Measurements from ENCODE around the gene AWAT1.
"Not testable (repeated sequence)": the region's sequence is repeated elsewhere in the genome, so short reads cannot be mapped to it uniquely, and the experiment has no call there.

Gene AWAT1

DNA sequence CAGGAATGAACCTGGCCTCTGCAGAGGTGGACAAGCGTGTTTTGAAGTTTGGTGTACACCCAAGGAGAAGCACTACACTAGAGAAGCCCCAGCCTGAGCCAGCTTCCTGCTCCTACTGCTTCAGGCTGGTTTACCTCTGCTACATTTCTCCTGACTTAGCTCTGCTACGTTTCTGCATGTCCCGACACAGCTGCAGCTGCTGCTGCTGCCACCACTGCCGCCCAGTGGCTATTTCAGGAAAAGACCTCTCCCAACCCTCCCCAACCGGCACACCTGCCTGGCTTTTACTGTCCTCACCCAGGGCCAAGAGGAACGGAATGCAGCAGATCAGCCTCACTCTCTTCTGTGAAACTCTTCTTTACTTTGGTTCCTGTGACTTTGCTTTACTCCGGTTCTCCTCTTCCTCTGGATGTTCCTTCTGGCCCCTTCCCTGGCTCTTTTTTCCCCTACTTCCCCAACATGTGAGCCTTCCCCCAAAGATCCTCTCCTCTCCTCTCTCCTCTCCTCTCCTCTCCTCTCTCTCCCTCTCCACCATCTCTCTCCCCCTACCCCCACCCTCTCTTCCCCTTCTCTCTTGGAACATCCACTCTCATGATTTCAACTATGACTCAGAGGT is 28.6 kb downstream of the AWAT1 start:
- no peak for DNase-seq (ENCODE audit: low read depth)

GRCh38 chrX:70264784-70265183 is 30.3 kb downstream of the AWAT1 start:
- DNase-seq (ENCODE audit: low read depth) = no peak

DNA sequence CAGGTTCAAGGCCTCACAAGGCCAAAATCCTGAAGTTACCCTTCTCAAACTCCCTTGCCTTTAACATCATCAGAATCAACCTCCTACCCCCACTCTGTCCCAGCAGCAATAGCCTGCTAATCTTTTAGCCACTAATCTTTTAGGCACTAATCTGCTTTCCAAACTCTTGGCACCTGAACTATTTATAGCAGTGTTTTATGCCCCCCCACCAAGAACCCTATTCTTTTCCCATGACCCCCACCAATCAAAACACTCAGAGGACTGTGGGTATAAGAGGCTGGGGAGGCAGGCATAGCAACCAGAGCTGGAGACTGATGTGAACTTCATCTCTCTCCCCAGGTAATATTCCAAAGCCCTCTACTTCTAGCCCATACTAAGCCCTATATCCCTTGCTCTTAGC is 33.6 kb downstream of the AWAT1 start, which contains the start of gene ARR3:
Gene ARR3, plus strand, starts transcription at position 301 of the 400 bp plus-strand sequence. CDS start 1,052 bp downstream, outside the sequence.
- DNase-seq (ENCODE audit: low read depth) = no peak

DNA sequence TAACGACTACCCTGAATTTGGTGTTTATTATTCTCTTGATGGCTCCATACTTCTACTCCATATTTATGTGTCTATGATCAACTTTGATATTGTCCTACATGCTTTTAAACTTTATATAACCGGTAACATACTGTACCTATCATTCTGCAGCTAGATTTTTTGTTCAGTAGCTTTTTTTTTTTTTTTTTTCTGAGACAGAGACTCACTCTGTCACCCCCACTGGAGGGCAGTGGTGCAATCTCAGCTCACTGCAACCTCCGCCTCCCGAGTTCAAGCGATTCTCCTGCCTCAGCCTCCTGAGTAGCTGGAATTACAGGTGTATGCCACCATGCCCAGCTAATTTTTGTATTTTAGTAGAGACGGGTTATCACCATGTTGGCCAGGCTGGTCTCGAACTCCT is 39.6 kb downstream of the AWAT1 start:
- DNase-seq (ENCODE audit: low read depth) = not testable (repeated sequence)

- DNase-seq (ENCODE audit: low read depth) = no peak
Measured at GRCh38 chrX:70279081-70279480, 44.6 kb downstream of the AWAT1 start.

DNA sequence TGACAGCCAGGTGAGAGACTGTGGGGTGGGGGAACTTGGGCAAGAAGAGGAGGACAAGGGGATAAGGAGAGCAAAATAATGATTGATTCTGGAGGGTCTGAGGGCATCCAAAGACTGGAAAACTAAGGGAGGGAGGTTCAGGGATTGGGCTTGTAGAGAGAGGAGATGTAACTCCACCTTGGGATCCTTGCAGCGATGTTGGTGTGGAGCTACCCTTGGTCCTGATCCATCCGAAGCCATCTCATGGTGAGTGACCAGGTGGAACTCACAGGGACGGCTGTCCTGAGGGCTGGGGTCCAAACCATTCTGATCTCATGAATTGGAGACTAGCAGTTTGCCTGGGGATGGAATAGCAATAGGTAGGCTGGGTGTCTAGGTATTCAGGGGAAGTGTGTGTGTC is 46.1 kb downstream of the AWAT1 start:
- DNase-seq (ENCODE audit: low read depth) = no peak

DNA sequence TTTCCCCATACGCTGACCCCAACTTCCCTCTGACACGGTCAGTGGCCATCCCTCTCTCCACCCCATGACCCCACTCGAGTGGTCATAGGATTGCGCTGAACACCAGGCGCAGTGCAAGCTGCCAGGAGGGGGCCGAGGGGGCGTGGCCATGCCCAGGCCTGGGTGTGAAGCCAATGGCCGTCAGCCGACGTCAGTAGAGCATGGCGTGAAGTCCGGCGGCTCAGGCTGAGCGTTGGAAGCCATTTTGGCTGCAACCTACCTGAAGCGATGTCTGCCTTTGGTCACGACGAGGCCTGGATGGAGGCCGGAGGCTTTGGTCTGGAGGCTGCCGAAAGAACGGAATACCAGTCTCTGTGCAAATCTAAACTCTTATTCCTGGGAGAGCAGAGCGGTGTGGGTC is 47.5 kb downstream of the AWAT1 start, which contains the start of gene RAB41:
Gene RAB41, plus strand, starts transcription at position 222 of the 400 bp plus-strand sequence. Its CDS starts 46 bp downstream, at position 268.
- no peak for DNase-seq (ENCODE audit: low read depth)

GRCh38 chrX:70289168-70289792 is 54.8 kb downstream of the AWAT1 start:
- no peak for DNase-seq (ENCODE audit: low read depth)

Data from HS-27A (cell line).